ENCODE results near the gene PRCP. TPM values are rescaled to one million over a fixed set of nuclear protein-coding genes. Genes with fewer than 3 reads are reported as not detected.

The PRCP gene
- total RNA-seq, 1 donor from 2014 or later: 29.8 TPM

- ChIA-PET CTCF (no interaction called here), POLR2A (no interaction called here)
- DNase-seq: no peak
- no peaks in the 10 kb centered on the region for H3K36me3 Mint-ChIP-seq (ENCODE audit: low read depth)
- no peak for ATAC-seq (ENCODE audit: low read depth)
- no peak overlapping the region for H3K27ac Mint-ChIP-seq
- H3K9me3 Mint-ChIP-seq: peaks cover 10% of the 10 kb centered on the region
- H3K4me3 Mint-ChIP-seq: no peak overlapping the region
- intact Hi-C loops (cut with micrococcal nuclease): no loop called here
- H3K4me1 Mint-ChIP-seq: no peaks in the 10 kb centered on the region
- peaks cover 7% of the 10 kb centered on the region for H3K27me3 Mint-ChIP-seq
- no peak for TF ChIP-seq CTCF (IDR thresholded peaks at IDR 0.05)
These were observed 117.3 kb downstream of the PRCP start for GRCh38 chr11:82782825-82783374.

- DNase-seq (no peak), ATAC-seq (ENCODE audit: low read depth) (no peak)
- Mint-ChIP-seq H3K4me3 (no peak overlapping the region), H3K4me1 (no peaks in the 10 kb centered on the region), H3K27ac (no peak overlapping the region), H3K27me3 (peaks cover 11% of the 10 kb centered on the region), H3K36me3 (ENCODE audit: low read depth) (no peaks in the 10 kb centered on the region), H3K9me3 (peaks cover 21% of the 10 kb centered on the region)
- POLR2A ChIA-PET: no interaction called here
- intact Hi-C loops (cut with micrococcal nuclease): no loop called here
- TF ChIP-seq CTCF (IDR thresholded peaks at IDR 0.05): no peak
- CTCF ChIA-PET: no interaction called here
These were observed 121.5 kb downstream of the PRCP start for GRCh38 chr11:82778776-82779175.

GRCh38 chr11:82776377-82776776, 123.9 kb downstream of the PRCP start:
- peaks cover 18% of the 10 kb centered on the region for H3K27me3 Mint-ChIP-seq
- no peaks in the 10 kb centered on the region for H3K4me1 Mint-ChIP-seq
- intact Hi-C loops (cut with micrococcal nuclease): no loop called here
- TF ChIP-seq CTCF (IDR thresholded peaks at IDR 0.05): no peak
- H3K4me3 Mint-ChIP-seq: no peak overlapping the region
- no peaks in the 10 kb centered on the region for H3K36me3 Mint-ChIP-seq (ENCODE audit: low read depth)
- DNase-seq (no peak), ATAC-seq (ENCODE audit: low read depth) (no peak)
- POLR2A ChIA-PET: no interaction called here
- no peak overlapping the region for H3K27ac Mint-ChIP-seq
- H3K9me3 Mint-ChIP-seq: peaks cover 11% of the 10 kb centered on the region
- CTCF ChIA-PET: no interaction called here

- no peaks in the 10 kb centered on the region for H3K36me3 Mint-ChIP-seq (ENCODE audit: low read depth)
- DNase-seq (no peak), ATAC-seq (ENCODE audit: low read depth) (peak; percentile 49)
- ChIA-PET POLR2A (no interaction called here), CTCF (no interaction called here)
- H3K27ac Mint-ChIP-seq: no peak overlapping the region
- H3K4me1 Mint-ChIP-seq: no peaks in the 10 kb centered on the region
- peaks cover 18% of the 10 kb centered on the region for H3K27me3 Mint-ChIP-seq
- intact Hi-C loops (cut with micrococcal nuclease): loop anchor here (1.0 kb wide), 2 partner anchors 1040 to 1044 kb away; no protein-coding TSS in a partner anchor
- peaks cover 10% of the 10 kb centered on the region for H3K9me3 Mint-ChIP-seq
- no peak for TF ChIP-seq CTCF (IDR thresholded peaks at IDR 0.05)
- H3K4me3 Mint-ChIP-seq: no peak overlapping the region
These were observed 124.4 kb downstream of the PRCP start for GRCh38 chr11:82775736-82776346.

- intact Hi-C loops (cut with micrococcal nuclease): loop anchor here (1.0 kb wide), 2 partner anchors 1041 to 1045 kb away; no protein-coding TSS in a partner anchor
- H3K4me1 Mint-ChIP-seq: no peaks in the 10 kb centered on the region
- H3K27me3 Mint-ChIP-seq: peaks cover 18% of the 10 kb centered on the region
- H3K27ac Mint-ChIP-seq: no peak overlapping the region
- peaks cover 10% of the 10 kb centered on the region for H3K9me3 Mint-ChIP-seq
- H3K36me3 Mint-ChIP-seq (ENCODE audit: low read depth): no peaks in the 10 kb centered on the region
- no peak overlapping the region for H3K4me3 Mint-ChIP-seq
- no peak for TF ChIP-seq CTCF (IDR thresholded peaks at IDR 0.05)
- no peak for DNase-seq
- ChIA-PET CTCF (no interaction called here), POLR2A (no interaction called here)
- ATAC-seq (ENCODE audit: low read depth): no peak
These were observed 125.0 kb downstream of the PRCP start for GRCh38 chr11:82775218-82775617.

Other genes with a start within 250 kb of the PRCP start
- gene FAM181B, start 166.6 kb downstream of the PRCP start, total RNA-seq: not detected in 2 replicates
- 4.4 and 4.7 TPM in 2 replicates for gene DDIAS, start 1.3 kb upstream of the PRCP start, total RNA-seq
- 160 and 173 TPM in 2 replicates for gene RAB30, start 171.5 kb upstream of the PRCP start, total RNA-seq